BLaER1 treated with 17β-estradiol and CSF1 and Interleukin-3, amounts not matched to agents 10 nM and 100 nM (cell line): ENCODE results near the gene SRL.
"Not testable (repeated sequence)": the region's sequence is repeated elsewhere in the genome, so short reads cannot be mapped to it uniquely, and the experiment has no call there.

ENCODE experiments used
- H3K27ac ChIP-seq, 11 experiments: shearing (Covaris generic); formaldehyde crosslinking; 2 replicates each; pipeline ENCODE4 v1.8.1; 2022
- H3K27me3 ChIP-seq, 11 experiments: shearing (Covaris generic); formaldehyde crosslinking; 2 replicates each; pipeline ENCODE4 v1.8.1; 2022
- H3K36me3 ChIP-seq, 11 experiments: shearing (Covaris generic); formaldehyde crosslinking; 2 replicates each; pipeline ENCODE4 v1.8.1; 2022
- H3K4me1 ChIP-seq, 10 experiments: shearing (Covaris generic); formaldehyde crosslinking; 2 replicates each; pipeline ENCODE4 v1.8.1; 2022
- H3K4me2 ChIP-seq, 11 experiments: shearing (Covaris generic); formaldehyde crosslinking; 2 replicates each; pipeline ENCODE4 v1.8.1; 2022
- H3K4me3 ChIP-seq, 10 experiments: shearing (Covaris generic); formaldehyde crosslinking; 2 replicates each; pipeline ENCODE4 v1.8.1; 2022
- H3K9ac ChIP-seq, 11 experiments: shearing (Covaris generic); formaldehyde crosslinking; 2 replicates each; pipeline ENCODE4 v1.8.1; 2022
- H3K9me3 ChIP-seq, 11 experiments: shearing (Covaris generic); formaldehyde crosslinking; replicated peaks in 1 of 11; 2 replicates each; pipeline ENCODE4 v1.8.1; 2022
- H4K20me1 ChIP-seq, 11 experiments: shearing (Covaris generic); formaldehyde crosslinking; 2 replicates each; pipeline ENCODE4 v1.8.1; 2022
- Cebpa-rat ChIP-seq, 11 experiments: shearing (Covaris generic); IDR thresholded peaks; 2 replicates each; pipeline ENCODE4 v1.8.1; 2022

SRL gene

DNA sequence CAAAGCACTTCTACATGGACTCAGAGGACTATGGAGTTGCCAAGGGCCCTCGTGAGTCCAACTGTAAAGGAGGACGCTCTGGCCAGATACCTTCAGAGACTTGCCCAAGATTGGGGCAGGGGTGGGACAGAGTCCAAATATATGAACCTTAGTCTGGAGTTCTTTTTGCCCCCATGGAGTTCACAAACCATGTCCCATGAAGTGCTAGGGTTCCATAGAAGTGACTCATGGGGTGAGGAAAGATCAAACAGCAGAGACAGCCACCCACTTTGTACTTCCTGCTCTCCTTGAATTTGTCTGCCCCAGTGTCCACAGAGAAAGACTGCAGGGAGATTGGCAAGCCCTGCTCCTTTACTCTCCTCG, 29.0 kb downstream of the SRL start:
- no peak overlapping the region for H3K4me3 ChIP-seq
- no peaks in the 10 kb centered on the region for H3K36me3 ChIP-seq
- no peaks in the 10 kb centered on the region for H3K9me3 ChIP-seq
- no peaks in the 10 kb centered on the region for H3K27me3 ChIP-seq
- no peak overlapping the region for H3K27ac ChIP-seq
- peaks cover 0 to 16% (median 2%) of the 10 kb centered on the region in 10 experiments; a peak in 6 of 20 replicates for H3K4me1 ChIP-seq
- H3K9ac ChIP-seq = no peak overlapping the region
- TF ChIP-seq Cebpa-rat (IDR thresholded peaks at IDR 0.05) = no peak
- peak overlapping the region in 3 of 11 experiments; percentile 9 to 40 (median 29); a peak in 4 of 22 replicates for H3K4me2 ChIP-seq
- no peaks in the 10 kb centered on the region for H4K20me1 ChIP-seq

DNA sequence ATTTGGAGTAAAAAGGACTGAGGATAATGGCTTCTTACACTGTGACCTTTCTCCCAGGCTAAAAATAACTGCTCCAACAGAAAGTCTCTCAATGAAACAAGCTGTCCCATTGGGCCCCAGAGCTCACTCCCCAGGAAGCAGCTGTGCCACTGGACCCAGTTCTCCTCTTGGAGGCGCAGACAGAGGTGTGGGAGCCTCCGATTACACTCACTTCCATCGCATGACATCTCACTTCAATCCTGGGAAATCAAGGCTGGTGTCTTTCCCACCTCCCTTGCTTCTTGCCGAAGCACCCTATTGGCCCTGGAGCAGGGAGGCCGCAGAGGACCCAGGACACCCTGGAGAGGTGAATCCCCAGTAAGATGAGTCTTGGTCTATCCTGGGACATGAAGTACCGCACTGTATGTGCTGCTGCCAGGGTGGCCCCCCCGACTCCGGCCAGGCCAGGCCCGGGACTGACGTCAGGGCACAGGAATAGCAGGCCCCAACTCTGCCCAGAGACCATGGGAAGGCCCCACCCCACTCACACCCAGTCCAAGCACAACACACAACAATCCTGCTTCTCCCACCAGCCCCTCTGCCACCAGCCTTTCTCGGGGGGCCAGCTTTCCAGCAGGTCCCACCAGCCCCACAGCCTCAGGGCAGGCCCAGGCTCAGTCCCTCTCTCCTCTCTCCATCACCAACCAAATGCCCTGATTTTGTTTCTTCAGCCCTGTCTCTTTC, 29.5 kb downstream of the SRL start:
- no peak overlapping the region for H3K27ac ChIP-seq
- no peak for TF ChIP-seq Cebpa-rat (IDR thresholded peaks at IDR 0.05)
- H3K4me1 ChIP-seq = peaks cover 0 to 16% (median 4%) of the 10 kb centered on the region in 10 experiments; a peak in 11 of 20 replicates
- H3K36me3 ChIP-seq = no peaks in the 10 kb centered on the region
- H3K27me3 ChIP-seq = no peaks in the 10 kb centered on the region
- H3K4me3 ChIP-seq = no peak overlapping the region
- peak overlapping the region in 5 of 11 experiments; percentile 9 to 40 (median 28); a peak in 6 of 22 replicates for H3K4me2 ChIP-seq
- no peaks in the 10 kb centered on the region for H3K9me3 ChIP-seq
- H4K20me1 ChIP-seq = no peaks in the 10 kb centered on the region
- no peak overlapping the region for H3K9ac ChIP-seq

DNA sequence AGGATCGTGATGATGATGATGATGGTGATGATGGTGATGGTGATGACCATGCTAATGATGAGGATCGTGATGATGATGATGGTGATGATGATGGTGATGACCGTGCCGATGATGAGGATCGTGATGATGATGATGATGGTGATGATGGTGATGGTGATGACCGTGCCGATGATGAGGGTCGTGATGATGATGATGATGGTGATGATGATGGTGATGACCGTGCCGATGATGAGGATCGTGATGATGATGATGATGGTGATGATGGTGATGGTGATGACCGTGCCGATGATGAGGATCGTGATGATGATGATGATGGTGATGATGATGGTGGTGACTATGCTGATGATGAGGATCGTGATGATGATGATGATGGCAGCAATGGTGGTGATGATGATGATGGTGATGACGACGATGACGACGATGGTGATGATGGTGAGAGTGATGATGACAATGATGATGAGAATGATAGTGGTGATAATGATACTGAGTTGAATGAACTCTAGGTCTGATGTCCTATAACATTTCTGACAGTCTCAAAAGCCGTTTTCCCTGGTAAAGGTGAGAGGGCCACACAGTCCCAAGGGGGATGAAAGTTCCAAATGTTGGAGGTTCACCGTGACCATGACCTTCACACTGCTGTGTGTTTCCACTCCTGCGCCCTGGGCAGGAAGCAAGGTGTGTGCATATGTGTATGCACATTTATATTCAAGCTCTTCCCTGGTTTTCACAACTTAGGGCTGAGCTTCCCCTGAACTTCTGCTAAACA, 30.3 kb downstream of the SRL start:
- not testable (repeated sequence) for H3K9me3 ChIP-seq, H3K27ac ChIP-seq, H4K20me1 ChIP-seq, H3K4me3 ChIP-seq, H3K27me3 ChIP-seq, H3K36me3 ChIP-seq, H3K9ac ChIP-seq
- Histone ChIP-seq H3K4me1 (peaks cover 7 to 22% (median 11%) of the 10 kb centered on the region in 10 experiments), H3K4me2 (peak overlapping the region in 2 of 11 experiments; percentile 23 to 28; a peak in 2 of 22 replicates)

DNA sequence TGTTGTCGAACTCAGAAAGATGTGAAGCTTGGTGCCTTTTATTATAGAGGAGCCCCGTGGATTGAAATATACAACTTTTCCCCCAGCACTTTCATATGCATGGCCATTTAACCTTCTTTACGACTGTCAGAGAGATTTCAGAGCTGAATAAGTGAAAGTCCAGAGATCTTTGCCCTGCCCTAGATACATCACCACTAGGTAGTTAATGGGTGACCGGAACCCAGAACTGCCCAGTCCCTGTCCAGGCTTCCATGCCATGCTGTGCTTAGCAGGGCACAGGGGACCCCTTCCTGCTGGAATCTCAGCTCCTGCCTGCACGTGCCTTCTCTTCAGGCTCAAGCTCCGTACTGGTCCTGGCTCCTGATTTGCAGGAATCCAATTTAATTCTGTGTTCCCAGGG, 32.2 kb downstream of the SRL start:
- TF ChIP-seq Cebpa-rat (IDR thresholded peaks at IDR 0.05) = no peak
- Histone ChIP-seq H3K27me3 (0 out of 22 replicates have a peak, but pooled peaks cover 0 to 3% (median 0%) of the 10 kb centered on the region in 11 experiments), H3K27ac (no peak overlapping the region), H3K4me2 (no peak overlapping the region), H4K20me1 (no peaks in the 10 kb centered on the region), H3K4me3 (no peak overlapping the region), H3K4me1 (peaks cover 12 to 26% (median 17%) of the 10 kb centered on the region in 10 experiments), H3K9ac (no peak overlapping the region), H3K9me3 (no peaks in the 10 kb centered on the region), H3K36me3 (no peaks in the 10 kb centered on the region)

DNA sequence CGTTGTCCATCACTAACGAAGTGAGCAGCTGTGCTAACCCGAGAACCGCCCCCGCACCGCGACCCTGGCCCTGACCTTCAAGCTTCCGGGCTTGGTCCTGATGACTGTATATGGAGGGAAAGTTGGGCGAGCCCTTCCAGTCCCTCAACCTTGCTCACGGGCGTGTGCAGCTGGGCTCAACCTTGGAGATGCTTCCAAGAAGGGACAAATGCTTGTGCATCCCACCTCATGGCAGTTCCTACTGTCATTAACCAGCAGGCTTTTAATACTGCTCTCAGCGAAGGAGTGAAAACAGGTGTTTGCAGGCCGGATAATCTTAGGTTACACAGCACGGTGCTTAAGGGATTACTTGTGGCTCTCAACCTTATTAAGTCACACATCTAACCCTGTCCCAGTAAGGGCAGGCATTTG, 33.5 kb downstream of the SRL start:
- no peak overlapping the region for H3K4me2 ChIP-seq
- TF ChIP-seq Cebpa-rat (IDR thresholded peaks at IDR 0.05) = no peak
- no peak overlapping the region for H3K27ac ChIP-seq
- H3K4me3 ChIP-seq = no peak overlapping the region
- no peaks in the 10 kb centered on the region for H3K9me3 ChIP-seq
- H4K20me1 ChIP-seq = no peaks in the 10 kb centered on the region
- no peaks in the 10 kb centered on the region for H3K36me3 ChIP-seq
- H3K4me1 ChIP-seq = peaks cover 12 to 25% (median 15%) of the 10 kb centered on the region in 10 experiments
- H3K27me3 ChIP-seq = 0 out of 22 replicates have a peak, but pooled peaks cover 0 to 3% (median 0%) of the 10 kb centered on the region in 11 experiments
- H3K9ac ChIP-seq = no peak overlapping the region

DNA sequence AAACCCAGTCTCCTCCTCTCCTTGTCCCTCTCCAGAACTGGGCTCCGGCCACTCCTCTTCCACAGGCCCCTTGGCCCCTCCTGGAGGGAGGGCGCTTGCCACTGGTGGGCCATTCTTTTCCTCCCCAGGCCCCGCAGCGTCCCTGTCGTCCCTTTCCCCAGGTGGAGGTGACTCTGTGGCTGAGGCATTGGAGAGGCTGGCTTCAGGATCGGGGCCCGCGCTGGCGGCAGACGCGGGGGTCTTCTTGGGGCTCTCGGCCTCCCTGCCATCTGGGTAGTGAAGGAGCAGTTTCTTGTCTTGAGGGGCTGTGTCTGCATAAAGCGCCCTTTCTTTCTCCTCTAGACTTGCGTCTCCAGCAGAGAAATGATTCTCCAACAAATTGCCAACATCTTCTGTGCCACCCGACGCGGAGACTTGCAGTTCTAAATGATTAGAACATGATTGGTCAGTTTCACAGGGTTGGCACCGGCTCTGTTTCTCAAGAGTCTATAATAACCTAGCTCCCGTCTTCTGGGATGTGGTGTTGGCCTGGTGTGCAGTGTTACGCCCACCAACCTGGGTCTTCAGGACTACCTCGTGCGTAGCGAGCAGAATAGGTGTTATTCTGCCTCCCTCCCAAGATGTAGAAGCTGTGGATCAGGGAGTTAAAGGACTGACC, 34.1 kb downstream of the SRL start:
- H3K4me2 ChIP-seq = peak overlapping the region in 2 of 11 experiments; percentile 71 to 84; a peak in 4 of 22 replicates
- peaks cover 12 to 25% (median 14%) of the 10 kb centered on the region in 10 experiments for H3K4me1 ChIP-seq
- no peak for TF ChIP-seq Cebpa-rat (IDR thresholded peaks at IDR 0.05)
- no peak overlapping the region for H3K9ac ChIP-seq
- no peak overlapping the region for H3K27ac ChIP-seq
- H3K9me3 ChIP-seq = no peaks in the 10 kb centered on the region
- H3K27me3 ChIP-seq = 0 out of 22 replicates have a peak, but pooled peaks cover 0 to 3% (median 0%) of the 10 kb centered on the region in 11 experiments
- H3K36me3 ChIP-seq = no peaks in the 10 kb centered on the region
- no peaks in the 10 kb centered on the region for H4K20me1 ChIP-seq
- no peak overlapping the region for H3K4me3 ChIP-seq

DNA sequence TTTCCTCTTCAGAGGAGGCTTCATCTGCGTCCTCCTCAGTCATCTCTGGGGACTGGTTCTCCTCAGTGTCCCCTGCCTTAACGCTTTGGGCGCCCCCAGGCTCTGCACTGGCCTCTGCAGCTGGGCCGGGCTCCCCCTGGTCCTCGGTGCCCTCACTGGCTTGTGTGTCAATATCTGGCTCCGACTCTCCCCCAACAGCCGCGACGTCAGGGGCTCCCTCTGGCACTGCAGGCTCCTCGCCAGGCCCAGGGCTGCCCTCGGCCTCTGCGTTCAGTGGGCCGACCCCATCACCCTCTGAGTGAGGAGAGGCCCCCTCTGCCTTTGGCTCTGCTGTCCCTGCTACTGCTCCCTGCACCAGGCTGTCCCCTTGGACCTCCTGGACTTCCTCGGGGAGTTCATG, 34.7 kb downstream of the SRL start:
- H4K20me1 ChIP-seq = no peaks in the 10 kb centered on the region
- H3K36me3 ChIP-seq = no peaks in the 10 kb centered on the region

DNA sequence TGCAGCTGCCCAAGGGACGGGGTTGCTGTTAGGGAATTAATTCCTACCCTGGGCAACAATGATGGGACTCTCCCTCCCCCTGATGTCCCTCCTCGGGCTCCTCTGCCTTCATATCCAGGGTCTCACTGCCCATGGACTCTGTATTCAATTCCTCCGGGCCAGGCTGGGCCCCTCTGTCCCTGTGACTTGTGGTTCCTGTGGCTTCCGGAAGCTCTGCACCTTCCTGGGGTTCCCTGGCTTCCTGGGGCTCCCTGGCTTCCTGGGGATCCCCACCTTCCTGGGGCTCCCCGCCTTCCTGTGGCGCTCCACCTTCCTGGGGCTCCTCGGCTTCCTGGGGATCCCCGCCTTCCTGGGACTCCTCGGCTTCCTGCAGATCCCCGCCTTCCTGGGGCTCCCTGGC, 35.2 kb downstream of the SRL start:
- Histone ChIP-seq H4K20me1 (no peaks in the 10 kb centered on the region), H3K4me3 (no peak overlapping the region), H3K9ac (peak overlapping the region in 5 of 11 experiments; percentile 9 to 61 (median 31); a peak in 3 of 22 replicates), H3K27ac (no peak overlapping the region), H3K27me3 (0 out of 22 replicates have a peak, but pooled peaks cover 0 to 3% (median 0%) of the 10 kb centered on the region in 11 experiments), H3K4me1 (peaks cover 10 to 19% (median 13%) of the 10 kb centered on the region in 10 experiments), H3K36me3 (no peaks in the 10 kb centered on the region), H3K9me3 (no peaks in the 10 kb centered on the region), H3K4me2 (peak overlapping the region; percentile 64 to 84 (median 72))
- TF ChIP-seq Cebpa-rat (IDR thresholded peaks at IDR 0.05) = no peak

More for the DNA sequence above, 34.7 kb downstream of the SRL start:
- Histone ChIP-seq H3K9me3 (no peaks in the 10 kb centered on the region), H3K4me2 (peak overlapping the region; percentile 64 to 84 (median 72); a peak in 21 of 22 replicates), H3K27me3 (0 out of 22 replicates have a peak, but pooled peaks cover 0 to 3% (median 0%) of the 10 kb centered on the region in 11 experiments), H3K4me3 (no peak overlapping the region), H3K9ac (no peak overlapping the region), H3K27ac (no peak overlapping the region), H3K4me1 (peaks cover 10 to 24% (median 13%) of the 10 kb centered on the region in 10 experiments)
- no peak for TF ChIP-seq Cebpa-rat (IDR thresholded peaks at IDR 0.05)

DNA sequence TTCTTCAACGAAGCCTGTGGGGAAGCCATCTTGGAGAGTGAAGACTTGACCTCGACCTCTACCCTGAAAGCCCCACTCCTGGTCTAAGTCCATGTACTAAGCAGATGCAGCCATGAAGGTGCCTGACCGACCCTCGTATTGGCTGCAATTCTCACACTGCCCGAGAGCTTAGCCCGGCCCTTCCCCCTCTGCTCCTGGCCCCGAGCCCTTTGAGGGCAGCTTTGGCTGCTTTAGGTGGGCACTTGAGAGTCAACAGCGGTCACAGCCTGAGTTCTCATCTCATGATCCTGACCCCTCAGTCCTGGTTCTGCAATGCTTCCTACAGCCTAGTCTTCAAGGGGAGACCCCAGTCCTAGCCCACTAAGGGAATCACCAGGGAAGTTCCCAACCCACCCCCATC, 35.9 kb downstream of the SRL start:
- no peaks in the 10 kb centered on the region for H4K20me1 ChIP-seq
- H3K36me3 ChIP-seq = no peaks in the 10 kb centered on the region
- TF ChIP-seq Cebpa-rat (IDR thresholded peaks at IDR 0.05) = no peak
- no peaks in the 10 kb centered on the region for H3K9me3 ChIP-seq
- 0 out of 22 replicates have a peak overlapping the region, but pooled peaks of 1 of the 11 experiments have one; percentile 31 for H3K9ac ChIP-seq
- 0 out of 22 replicates have a peak, but pooled peaks cover 0 to 3% (median 0%) of the 10 kb centered on the region in 11 experiments for H3K27me3 ChIP-seq
- peak overlapping the region in 7 of 11 experiments; percentile 69 to 84 (median 74); a peak in 9 of 22 replicates for H3K4me2 ChIP-seq
- no peak overlapping the region for H3K27ac ChIP-seq
- peaks cover 10 to 19% (median 13%) of the 10 kb centered on the region in 10 experiments for H3K4me1 ChIP-seq
- H3K4me3 ChIP-seq = no peak overlapping the region
